MCF 10A (cell line): ENCODE results near the gene IRF1. TPM values are rescaled to one million over a fixed set of nuclear protein-coding genes. Genes with fewer than 3 reads are reported as not detected.
A peak's percentile ranks its signal among the peaks of the same experiment; 100 is the strongest.

Experiments used
- BruUV-seq: library from RNA; stranded (reverse); fragments of 400-500 nt; replicated peaks from 2 replicates; lab custom pipeline; 2021; lab: Mats Ljungman, UMichigan
- CTCF ChIA-PET: fragments of 300-600 bp; sonication (Branson Sonifier 250); formaldehyde crosslinking; extraction: SDS; loops from one replicate; lab custom pipeline; 2021; ENCODE audit warnings: antibody characterized with exemption, inconsistent platforms; lab: Yijun Ruan, JAX
- POLR2A ChIA-PET: fragments of 300-600, 350-650 bp; sonication (Branson Sonifier 250); formaldehyde crosslinking; extraction: SDS; loops from one replicate; lab custom pipeline; 2020; ENCODE audit warnings: antibody characterized with exemption, inconsistent platforms; lab: Yijun Ruan, JAX
- DNase-seq: peaks from one replicate; pipeline ENCODE4 v3.0.0-alpha.2; 2018; ENCODE audit not compliant: unreplicated experiment
- H3K27ac Mint-ChIP-seq: one replicate; pipeline ENCODE4 v1.8.0; 2022; ENCODE audit warnings: mild to moderate bottlenecking, low read depth, mixed read lengths; ENCODE audit not compliant: unreplicated experiment
- H3K27me3 Mint-ChIP-seq: one replicate; pipeline ENCODE4 v1.8.0; 2022; ENCODE audit warnings: mixed read lengths; ENCODE audit not compliant: insufficient read depth, unreplicated experiment
- H3K36me3 Mint-ChIP-seq: one replicate; pipeline ENCODE4 v1.8.0; 2022; ENCODE audit warnings: mild to moderate bottlenecking, moderate library complexity, mixed read lengths; ENCODE audit not compliant: insufficient read depth, unreplicated experiment
- H3K4me1 Mint-ChIP-seq: one replicate; pipeline ENCODE4 v1.8.0; 2022; ENCODE audit warnings: mixed read lengths; ENCODE audit not compliant: insufficient read depth, unreplicated experiment
- H3K4me3 Mint-ChIP-seq: one replicate; pipeline ENCODE4 v1.8.0; 2022; ENCODE audit warnings: mild to moderate bottlenecking, moderate library complexity, mixed read lengths; ENCODE audit not compliant: unreplicated experiment
- H3K9me3 Mint-ChIP-seq: one replicate; pipeline ENCODE4 v1.8.0; 2022; ENCODE audit warnings: mixed read lengths; ENCODE audit not compliant: unreplicated experiment
- intact Hi-C: fragments of 100-400 bp; cut with micrococcal nuclease; formaldehyde crosslinking; loops from 2 replicates; pipeline ENCODE4 v1.14.1; 2022
- total RNA-seq: library from RNA; stranded (reverse); gene quantifications from 2 replicates; pipeline ENCODE4 v1.2.3, GENCODE V29; 2022
- TF ChIP-seq, protein P1 (sequence below): fragments of 200-600 bp; IDR thresholded peaks from one replicate; pipeline ENCODE4 v1.8.0; 2022; ENCODE audit warnings: antibody characterized with exemption, mild to moderate bottlenecking; ENCODE audit not compliant: unreplicated experiment

Gene IRF1
- total RNA-seq, 1 experiment from 2014 or later: 18.7 TPM

GRCh38 chr5:132456296-132456986 lies 34.1 kb downstream of the IRF1 start:
- BruUV-seq: no TSS peak
- H3K4me3 Mint-ChIP-seq: no peak overlapping the region
- no peaks in the 10 kb centered on the region for H3K27me3 Mint-ChIP-seq
- peaks cover 12% of the 10 kb centered on the region for H3K36me3 Mint-ChIP-seq
- intact Hi-C loops: no loop called here
- CTCF ChIA-PET: interaction anchor here (0.9 to 4.2 kb wide), 6 partner anchors 8 to 70 kb away, joined by 3 to 28 read pairs (median 5); no protein-coding TSS in a partner anchor
- H3K4me1 Mint-ChIP-seq: peaks cover 47% of the 10 kb centered on the region
- H3K27ac Mint-ChIP-seq: peak overlapping the region; percentile 60
- DNase-seq: no peak
- H3K9me3 Mint-ChIP-seq: peaks cover 8% of the 10 kb centered on the region
- TF ChIP-seq, protein P1, sequence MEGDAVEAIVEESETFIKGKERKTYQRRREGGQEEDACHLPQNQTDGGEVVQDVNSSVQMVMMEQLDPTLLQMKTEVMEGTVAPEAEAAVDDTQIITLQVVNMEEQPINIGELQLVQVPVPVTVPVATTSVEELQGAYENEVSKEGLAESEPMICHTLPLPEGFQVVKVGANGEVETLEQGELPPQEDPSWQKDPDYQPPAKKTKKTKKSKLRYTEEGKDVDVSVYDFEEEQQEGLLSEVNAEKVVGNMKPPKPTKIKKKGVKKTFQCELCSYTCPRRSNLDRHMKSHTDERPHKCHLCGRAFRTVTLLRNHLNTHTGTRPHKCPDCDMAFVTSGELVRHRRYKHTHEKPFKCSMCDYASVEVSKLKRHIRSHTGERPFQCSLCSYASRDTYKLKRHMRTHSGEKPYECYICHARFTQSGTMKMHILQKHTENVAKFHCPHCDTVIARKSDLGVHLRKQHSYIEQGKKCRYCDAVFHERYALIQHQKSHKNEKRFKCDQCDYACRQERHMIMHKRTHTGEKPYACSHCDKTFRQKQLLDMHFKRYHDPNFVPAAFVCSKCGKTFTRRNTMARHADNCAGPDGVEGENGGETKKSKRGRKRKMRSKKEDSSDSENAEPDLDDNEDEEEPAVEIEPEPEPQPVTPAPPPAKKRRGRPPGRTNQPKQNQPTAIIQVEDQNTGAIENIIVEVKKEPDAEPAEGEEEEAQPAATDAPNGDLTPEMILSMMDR: no peak
- POLR2A ChIA-PET: interaction anchor here (2.0 to 4.6 kb wide), 5 partner anchors 8 to 33 kb away, joined by 9 to 36 read pairs (median 15); partner anchors contain the start of gene IRF1

DNA sequence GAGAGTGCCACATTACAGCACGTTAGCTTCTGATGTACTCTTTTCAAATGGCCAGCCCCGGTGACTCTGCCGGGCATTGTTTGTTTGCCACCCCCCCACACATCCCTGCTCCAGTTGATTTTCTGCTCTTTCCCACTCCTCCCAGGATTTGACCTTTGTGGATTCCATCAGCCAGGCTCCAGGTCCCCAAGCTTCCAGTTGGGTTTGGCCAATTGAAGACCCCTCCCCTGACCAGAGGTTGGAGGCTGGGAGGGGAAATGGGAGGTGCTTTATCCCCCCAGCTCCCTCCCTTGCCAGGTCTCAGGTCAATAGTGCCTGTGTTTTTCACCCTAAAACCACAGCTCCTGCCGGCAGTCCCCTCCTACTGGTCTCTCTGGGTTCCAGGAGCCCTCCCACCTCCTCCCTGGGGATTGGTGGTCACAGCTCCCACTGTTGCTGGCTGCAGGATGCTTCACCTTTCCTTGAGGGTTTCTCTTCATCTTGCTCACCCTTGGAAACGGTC lies 34.9 kb downstream of the IRF1 start:
- intact Hi-C loops: no loop called here
- POLR2A ChIA-PET: interaction anchor here (3.3 kb wide), 1 partner anchor 34 kb away, joined by 15 read pairs; the partner anchor contains the start of gene IRF1
- peaks cover 12% of the 10 kb centered on the region for H3K36me3 Mint-ChIP-seq
- no peaks in the 10 kb centered on the region for H3K27me3 Mint-ChIP-seq
- TF ChIP-seq, protein P1: no peak
- CTCF ChIA-PET: interaction anchor here (0.6 to 3.5 kb wide), 7 partner anchors 8 to 69 kb away, joined by 3 to 20 read pairs (median 5); partner anchors contain the start of gene IRF1
- DNase-seq: no peak
- no peak overlapping the region for H3K4me3 Mint-ChIP-seq
- H3K27ac Mint-ChIP-seq: peak overlapping the region; percentile 60
- peaks cover 8% of the 10 kb centered on the region for H3K9me3 Mint-ChIP-seq
- peaks cover 53% of the 10 kb centered on the region for H3K4me1 Mint-ChIP-seq
- BruUV-seq: no TSS peak

DNA sequence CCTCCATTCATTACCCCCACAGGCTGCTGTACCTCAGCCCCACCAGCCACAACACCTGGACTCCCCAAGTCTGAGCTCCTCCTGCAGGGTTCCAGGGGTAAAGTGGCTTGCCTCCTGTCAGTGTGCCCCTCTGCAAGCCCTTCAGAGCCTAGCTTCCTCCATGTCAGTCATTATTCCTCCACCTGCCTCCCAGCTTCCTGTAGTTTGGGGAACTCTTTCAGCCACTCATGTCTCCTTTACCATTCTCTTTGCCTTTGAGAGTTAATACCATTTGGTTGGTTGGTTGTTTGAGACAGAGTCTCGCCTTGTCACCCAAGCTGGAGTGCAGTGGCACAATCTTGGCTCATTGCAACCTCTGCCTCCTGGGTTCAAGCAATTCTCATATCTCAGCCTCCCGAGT lies 36.2 kb downstream of the IRF1 start:
- Mint-ChIP-seq H3K36me3 (peaks cover 12% of the 10 kb centered on the region), H3K9me3 (peaks cover 8% of the 10 kb centered on the region), H3K27ac (peak overlapping the region; percentile 69), H3K4me1 (peaks cover 40% of the 10 kb centered on the region), H3K4me3 (no peak overlapping the region), H3K27me3 (no peaks in the 10 kb centered on the region)
- POLR2A ChIA-PET: interaction anchor here (1.7 to 3.3 kb wide), 2 partner anchors 25 to 35 kb away, joined by 9 to 15 read pairs; partner anchors contain the start of gene IRF1
- BruUV-seq: no TSS peak
- no peak for DNase-seq
- CTCF ChIA-PET: interaction anchor here (0.6 to 3.5 kb wide), 9 partner anchors 10 to 274 kb away, joined by 3 to 20 read pairs (median 3); partner anchors contain the start of gene IRF1
- intact Hi-C loops: no loop called here
- TF ChIP-seq, protein P1: no peak

DNA sequence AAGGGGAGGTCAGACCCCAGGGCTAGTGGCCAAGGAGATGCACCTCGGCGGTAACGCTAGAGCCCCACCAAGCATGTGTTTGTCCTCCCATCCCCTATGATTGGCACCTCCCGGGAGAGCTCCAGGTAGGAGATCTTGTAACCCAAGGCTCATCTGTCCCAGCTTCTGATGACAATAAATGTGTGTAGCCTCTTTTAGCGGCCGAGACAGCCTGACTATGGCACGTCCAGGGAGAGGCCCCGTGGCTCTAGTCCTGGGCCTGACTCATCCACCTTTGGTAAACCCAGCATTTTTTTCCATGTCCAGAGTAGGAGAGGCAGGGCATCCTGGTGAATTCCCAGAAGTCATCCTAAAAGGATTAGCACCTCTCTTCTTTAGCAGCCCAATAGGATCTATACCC lies 39.2 kb downstream of the IRF1 start:
- Mint-ChIP-seq H3K27ac (no peak overlapping the region), H3K27me3 (no peaks in the 10 kb centered on the region), H3K9me3 (peaks cover 16% of the 10 kb centered on the region), H3K36me3 (peaks cover 6% of the 10 kb centered on the region), H3K4me3 (no peak overlapping the region), H3K4me1 (peaks cover 30% of the 10 kb centered on the region)
- no TSS peak for BruUV-seq
- TF ChIP-seq, protein P1: no peak
- intact Hi-C loops: no loop called here
- POLR2A ChIA-PET: interaction anchor here (0.6 to 1.4 kb wide), 9 partner anchors 7 to 713 kb away, joined by 3 to 6 read pairs (median 4); partner anchors contain the start of gene IRF1
- peak; percentile 59 for DNase-seq
- CTCF ChIA-PET: interaction anchor here (0.6 to 1.5 kb wide), 5 partner anchors 8 to 50 kb away, joined by 3 to 5 read pairs (median 4); no protein-coding TSS in a partner anchor
